ENCODE measurements around the gene DACH2. TPM values are rescaled to one million over a fixed set of nuclear protein-coding genes. Genes with fewer than 3 reads are reported as not detected.

Gene DACH2
- polyA plus RNA-seq, 1 donor (not counting 4 experiments of a cell fraction or from before 2014, with no cell fraction given) = not detected

DNA sequence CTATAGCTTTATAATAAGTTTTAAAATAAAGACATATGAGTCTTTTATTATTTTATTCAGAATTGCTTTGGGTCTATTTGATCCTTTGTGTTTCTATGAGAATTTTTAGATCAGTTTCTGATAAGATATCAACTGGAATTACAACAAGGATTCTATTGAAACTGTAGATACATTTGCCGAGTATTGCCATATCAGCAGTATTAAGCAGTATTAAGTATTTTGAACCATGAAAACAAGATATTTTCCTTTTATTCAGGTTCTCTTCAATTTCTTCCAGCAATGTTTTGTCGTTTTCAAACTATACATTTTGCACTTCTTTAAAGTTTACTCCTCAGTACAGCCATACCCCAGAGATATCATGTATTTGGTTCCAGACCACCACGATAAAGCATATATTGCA is 598.8 kb downstream of the DACH2 start:
- Histone ChIP-seq H3K9me3 (ENCODE audit: control insufficient read depth, low read depth, low read length) (no peaks in the 10 kb centered on the region), H3K9me1 (ENCODE audit: control insufficient read depth, extremely low read depth, insufficient read depth, low read length) (no peaks in the 10 kb centered on the region), H3K27me3 (ENCODE audit: control insufficient read depth, extremely low read depth, insufficient read depth, low read length) (no peaks in the 10 kb centered on the region), H3K4me2 (ENCODE audit: control insufficient read depth, extremely low read depth, insufficient read depth, low read depth, low read length) (no peak overlapping the region), H3K9ac (ENCODE audit: control insufficient read depth, extremely low read depth, insufficient read depth, low read length) (no peak overlapping the region), H3K36me3 (ENCODE audit: control insufficient read depth in 2 of 2, extremely low read depth in 1 of 2, insufficient read depth in 2 of 2, low read length in 2 of 2) (no peaks in the 10 kb centered on the region), H2AFZ (ENCODE audit: control insufficient read depth, low read length) (no peak overlapping the region), H3K4me1 (ENCODE audit: control insufficient read depth, extremely low read depth, insufficient read depth, low read length) (no peaks in the 10 kb centered on the region), H3K27ac (ENCODE audit: control insufficient read depth, insufficient read depth, low read length) (no peak overlapping the region), H3K4me3 (ENCODE audit: control insufficient read depth in 2 of 3, extremely low read depth in 1 of 3, insufficient read depth in 2 of 3, low read depth in 1 of 3, low read length in 3 of 3) (no peak overlapping the region), H3K79me2 (ENCODE audit: control insufficient read depth, insufficient read depth, low read length) (no peaks in the 10 kb centered on the region), H4K20me1 (ENCODE audit: control insufficient read depth, extremely low read depth, insufficient read depth, low read length) (no peaks in the 10 kb centered on the region)
- dilution Hi-C loops (cut with MboI; ENCODE audit: extremely low pct_ligation_motif_present, low sequenced_read_pairs) = no loop called here
- DNase-seq (ENCODE audit: low read depth, low spot score) (no peak), FAIRE-seq (no peak)
- TF ChIP-seq CTCF (optimal IDR thresholded peaks at IDR 0.05 in 1 of 3, IDR thresholded peaks at IDR 0.05 in 1 of 3, conservative IDR thresholded peaks at IDR 0.05 in 1 of 3; ENCODE audit: extremely low read depth in 1 of 3, insufficient read depth in 2 of 3, low read length in 3 of 3) (no peak), EZH2 (IDR thresholded peaks at IDR 0.05; ENCODE audit: low read length) (no peak)

GRCh38 chrX:86805241-86805640 is 657.0 kb downstream of the DACH2 start:
- Histone ChIP-seq H3K4me1 (ENCODE audit: control insufficient read depth, extremely low read depth, insufficient read depth, low read length) (no peaks in the 10 kb centered on the region), H3K9me3 (ENCODE audit: control insufficient read depth, low read depth, low read length) (no peaks in the 10 kb centered on the region), H2AFZ (ENCODE audit: control insufficient read depth, low read length) (no peak overlapping the region), H3K36me3 (ENCODE audit: control insufficient read depth in 2 of 2, extremely low read depth in 1 of 2, insufficient read depth in 2 of 2, low read length in 2 of 2) (no peaks in the 10 kb centered on the region), H3K79me2 (ENCODE audit: control insufficient read depth, insufficient read depth, low read length) (no peaks in the 10 kb centered on the region), H3K9me1 (ENCODE audit: control insufficient read depth, extremely low read depth, insufficient read depth, low read length) (no peaks in the 10 kb centered on the region), H3K4me3 (ENCODE audit: control insufficient read depth in 2 of 3, extremely low read depth in 1 of 3, insufficient read depth in 2 of 3, low read depth in 1 of 3, low read length in 3 of 3) (no peak overlapping the region), H3K4me2 (ENCODE audit: control insufficient read depth, extremely low read depth, insufficient read depth, low read depth, low read length) (no peak overlapping the region), H3K27me3 (ENCODE audit: control insufficient read depth, extremely low read depth, insufficient read depth, low read length) (no peaks in the 10 kb centered on the region), H3K9ac (ENCODE audit: control insufficient read depth, extremely low read depth, insufficient read depth, low read length) (no peak overlapping the region), H4K20me1 (ENCODE audit: control insufficient read depth, extremely low read depth, insufficient read depth, low read length) (no peaks in the 10 kb centered on the region), H3K27ac (ENCODE audit: control insufficient read depth, insufficient read depth, low read length) (no peak overlapping the region)
- DNase-seq (ENCODE audit: low read depth, low spot score) (no peak), FAIRE-seq (no peak)
- TF ChIP-seq EZH2 (IDR thresholded peaks at IDR 0.05; ENCODE audit: low read length) (no peak), CTCF (optimal IDR thresholded peaks at IDR 0.05 in 1 of 3, IDR thresholded peaks at IDR 0.05 in 1 of 3, conservative IDR thresholded peaks at IDR 0.05 in 1 of 3; ENCODE audit: extremely low read depth in 1 of 3, insufficient read depth in 2 of 3, low read length in 3 of 3) (no peak)
- dilution Hi-C loops (cut with MboI; ENCODE audit: extremely low pct_ligation_motif_present, low sequenced_read_pairs) = no loop called here
